Activated CD8-positive, alpha-beta memory T cell treated with anti-CD3 and anti-CD28 coated beads, Interleukin-2, amount 10 ng/mL, durations not matched to agents 7 days and 5 days (primary cell): ENCODE measurements around the gene PLPP1. TPM values are rescaled to one million over a fixed set of nuclear protein-coding genes. Genes with fewer than 3 reads are reported as not detected.
"Not testable (repeated sequence)": the region's sequence is repeated elsewhere in the genome, so short reads cannot be mapped to it uniquely, and the experiment has no call there.

Experiments used
- ATAC-seq: fragments of 150-1000 bp; cut with Tn5 transposase; one replicate; pipeline ENCODE4 v1.10.0; 2021; ENCODE audit warnings: moderate library complexity
- CTCF ChIA-PET: fragments of 350-600 bp; sonication (Branson Sonifier 250); formaldehyde crosslinking; loops from one replicate; lab custom pipeline; 2021; ENCODE audit warnings: antibody characterized with exemption; lab: Charles Lee
- DNase-seq: peaks from one replicate; pipeline ENCODE4 v3.0.0-alpha.2; 2020
- H3K27ac Mint-ChIP-seq: one replicate; pipeline ENCODE4 v1.8.0; 2021; ENCODE audit warnings: mild to moderate bottlenecking, mixed read lengths
- H3K27me3 Mint-ChIP-seq: one replicate; pipeline ENCODE4 v1.8.0; 2021; ENCODE audit warnings: mixed read lengths
- H3K36me3 Mint-ChIP-seq: one replicate; pipeline ENCODE4 v1.8.0; 2021; ENCODE audit warnings: mild to moderate bottlenecking, mixed read lengths
- H3K4me1 Mint-ChIP-seq: one replicate; pipeline ENCODE4 v1.8.0; 2021; ENCODE audit warnings: mixed read lengths
- H3K4me3 Mint-ChIP-seq: one replicate; pipeline ENCODE4 v1.8.0; 2021; ENCODE audit warnings: mild to moderate bottlenecking, moderate library complexity, mixed read lengths
- H3K9me3 Mint-ChIP-seq: one replicate; pipeline ENCODE4 v1.8.0; 2022; ENCODE audit warnings: low read depth, mixed read lengths
- total RNA-seq, 2 experiments: library from RNA; stranded (reverse); gene quantifications; one replicate each; pipeline ENCODE4 v1.2.3, GENCODE V29; 2021

The PLPP1 gene
- total RNA-seq, 2 experiments from 2014 or later, result 7.1 to 31.2 TPM

DNA sequence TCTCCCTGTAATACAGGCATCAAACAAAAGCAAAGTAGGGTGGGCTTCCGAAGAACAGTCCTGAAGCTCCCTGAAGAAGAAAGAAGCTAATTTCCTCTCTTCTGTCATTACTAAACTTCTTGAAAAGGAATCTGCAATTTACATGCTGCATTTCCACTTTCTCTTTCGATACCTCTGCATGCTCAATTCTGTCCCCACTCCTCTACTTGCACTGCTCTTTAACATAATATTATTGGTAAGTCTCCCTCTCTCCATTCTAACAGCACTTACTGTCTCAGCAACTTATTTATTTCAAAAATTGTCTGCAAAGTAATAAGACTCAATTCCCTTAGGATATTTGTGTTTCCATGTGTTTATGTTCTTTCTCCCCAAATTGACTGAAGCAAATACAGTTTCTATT, 3.9 kb upstream of the PLPP1 start:
- ATAC-seq (no peak), DNase-seq (no peak)
- H3K27ac Mint-ChIP-seq, result peak overlapping the region; percentile 78
- H3K4me1 Mint-ChIP-seq, result peaks cover 40% of the 10 kb centered on the region
- H3K36me3 Mint-ChIP-seq, result no peaks in the 10 kb centered on the region
- H3K4me3 Mint-ChIP-seq, result peak overlapping the region; percentile 56
- H3K27me3 Mint-ChIP-seq, result no peaks in the 10 kb centered on the region
- CTCF ChIA-PET, result interaction anchor here (0.8 to 1.4 kb wide), 3 partner anchors 9 to 153 kb away, joined by 3 to 5 read pairs (median 3); no protein-coding TSS in a partner anchor
- no peaks in the 10 kb centered on the region for H3K9me3 Mint-ChIP-seq

- not testable (repeated sequence) for DNase-seq, H3K27ac Mint-ChIP-seq, ATAC-seq, H3K4me3 Mint-ChIP-seq, H3K36me3 Mint-ChIP-seq, H3K27me3 Mint-ChIP-seq, H3K9me3 Mint-ChIP-seq
- peaks cover 44% of the 10 kb centered on the region for H3K4me1 Mint-ChIP-seq
- CTCF ChIA-PET, result interaction anchor here (1.4 kb wide), 1 partner anchor 155 kb away, joined by 5 read pairs; no protein-coding TSS in a partner anchor
Observed at GRCh38 chr5:55537315-55537714, 2.6 kb upstream of the PLPP1 start.

- Mint-ChIP-seq H3K9me3 (no peaks in the 10 kb centered on the region), H3K4me1 (peaks cover 39% of the 10 kb centered on the region), H3K27ac (peak overlapping the region; percentile 81), H3K4me3 (peak overlapping the region; percentile 86), H3K27me3 (no peaks in the 10 kb centered on the region), H3K36me3 (peaks cover 2% of the 10 kb centered on the region)
- DNase-seq (no peak), ATAC-seq (no peak)
- CTCF ChIA-PET, result interaction anchor here (0.8 kb wide), 1 partner anchor 9 kb away, joined by 3 read pairs; no protein-coding TSS in a partner anchor
Observed at GRCh38 chr5:55535199-55535905, 588 bp upstream of the PLPP1 start.

- Mint-ChIP-seq H3K36me3 (peaks cover 3% of the 10 kb centered on the region), H3K27ac (peak overlapping the region; percentile 78)
- ATAC-seq, result peak; percentile 56
Observed at GRCh38 chr5:55533521-55534435, 986 bp downstream of the PLPP1 start.

GRCh38 chr5:55530669-55531068, 4.1 kb downstream of the PLPP1 start:
- CTCF ChIA-PET, result no interaction called here
- no peak overlapping the region for H3K27ac Mint-ChIP-seq
- ATAC-seq (no peak), DNase-seq (no peak)
- H3K27me3 Mint-ChIP-seq, result no peaks in the 10 kb centered on the region
- peaks cover 21% of the 10 kb centered on the region for H3K4me1 Mint-ChIP-seq
- no peaks in the 10 kb centered on the region for H3K9me3 Mint-ChIP-seq
- no peak overlapping the region for H3K4me3 Mint-ChIP-seq
- H3K36me3 Mint-ChIP-seq, result peaks cover 3% of the 10 kb centered on the region

More at GRCh38 chr5:55533521-55534435, 986 bp downstream of the PLPP1 start:
- peak; percentile 68 for DNase-seq
- CTCF ChIA-PET, result interaction anchor here (1.2 kb wide), 1 partner anchor 14 kb away, joined by 3 read pairs; no protein-coding TSS in a partner anchor
- peaks cover 30% of the 10 kb centered on the region for H3K4me1 Mint-ChIP-seq
- no peaks in the 10 kb centered on the region for H3K9me3 Mint-ChIP-seq
- H3K27me3 Mint-ChIP-seq, result no peaks in the 10 kb centered on the region
- peak overlapping the region; percentile 86 for H3K4me3 Mint-ChIP-seq

GRCh38 chr5:55524816-55525215, 9.9 kb downstream of the PLPP1 start:
- CTCF ChIA-PET, result no interaction called here
- Mint-ChIP-seq H3K4me3 (no peak overlapping the region), H3K4me1 (peaks cover 5% of the 10 kb centered on the region), H3K27ac (no peak overlapping the region), H3K9me3 (no peaks in the 10 kb centered on the region), H3K27me3 (no peaks in the 10 kb centered on the region), H3K36me3 (peaks cover 1% of the 10 kb centered on the region)
- DNase-seq (no peak), ATAC-seq (no peak)

- no peak for DNase-seq
- Mint-ChIP-seq H3K4me1 (peaks cover 5% of the 10 kb centered on the region), H3K27me3 (no peaks in the 10 kb centered on the region), H3K27ac (no peak overlapping the region), H3K9me3 (no peaks in the 10 kb centered on the region), H3K4me3 (no peak overlapping the region), H3K36me3 (peaks cover 1% of the 10 kb centered on the region)
- ATAC-seq, result no peak
- CTCF ChIA-PET, result no interaction called here
Observed at GRCh38 chr5:55523293-55523692, 11.5 kb downstream of the PLPP1 start.

GRCh38 chr5:55521881-55522280, 12.9 kb downstream of the PLPP1 start:
- Mint-ChIP-seq H3K4me3 (no peak overlapping the region), H3K4me1 (peaks cover 5% of the 10 kb centered on the region), H3K27ac (no peak overlapping the region), H3K9me3 (no peaks in the 10 kb centered on the region), H3K36me3 (peaks cover 1% of the 10 kb centered on the region), H3K27me3 (no peaks in the 10 kb centered on the region)
- ATAC-seq (no peak), DNase-seq (no peak)
- CTCF ChIA-PET, result no interaction called here

- CTCF ChIA-PET, result interaction anchor here (0.7 kb wide), 1 partner anchor 14 kb away, joined by 3 read pairs; the partner anchor contains the start of gene PLPP1
- H3K4me3 Mint-ChIP-seq, result no peak overlapping the region
- ATAC-seq (no peak), DNase-seq (no peak)
- no peaks in the 10 kb centered on the region for H3K27me3 Mint-ChIP-seq
- H3K9me3 Mint-ChIP-seq, result no peaks in the 10 kb centered on the region
- no peak overlapping the region for H3K27ac Mint-ChIP-seq
- H3K36me3 Mint-ChIP-seq, result no peaks in the 10 kb centered on the region
- peaks cover 2% of the 10 kb centered on the region for H3K4me1 Mint-ChIP-seq
Observed at GRCh38 chr5:55520117-55520839, 14.5 kb downstream of the PLPP1 start.

- Mint-ChIP-seq H3K4me1 (no peaks in the 10 kb centered on the region), H3K27ac (no peak overlapping the region), H3K4me3 (no peak overlapping the region), H3K36me3 (no peaks in the 10 kb centered on the region), H3K9me3 (no peaks in the 10 kb centered on the region), H3K27me3 (no peaks in the 10 kb centered on the region)
- CTCF ChIA-PET, result interaction anchor here (0.7 kb wide), 1 partner anchor 8 kb away, joined by 3 read pairs; no protein-coding TSS in a partner anchor
- ATAC-seq (no peak), DNase-seq (no peak)
Observed at GRCh38 chr5:55518831-55519390, 15.9 kb downstream of the PLPP1 start.

DNA sequence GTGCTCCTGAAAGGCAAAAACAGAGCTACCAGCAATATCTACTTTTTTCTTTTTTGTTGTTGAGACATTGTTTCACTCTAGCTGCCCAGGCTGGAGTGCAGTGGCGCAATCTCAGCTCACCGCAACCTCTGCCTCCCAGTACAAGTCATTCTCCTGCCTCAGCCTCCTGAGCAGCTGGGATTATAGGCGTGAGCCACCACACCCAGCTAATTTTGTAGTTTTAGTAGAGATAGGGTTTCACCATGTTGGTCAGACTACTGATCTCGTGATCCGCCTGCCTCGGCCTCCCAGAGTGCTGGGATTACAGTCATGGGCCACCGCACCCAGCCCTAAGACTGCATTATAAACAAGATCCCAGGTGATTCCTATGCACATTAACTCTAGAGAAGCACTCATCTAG, 17.0 kb downstream of the PLPP1 start:
- Mint-ChIP-seq H3K4me1 (no peaks in the 10 kb centered on the region), H3K36me3 (no peaks in the 10 kb centered on the region), H3K4me3 (no peak overlapping the region), H3K27ac (no peak overlapping the region), H3K9me3 (no peaks in the 10 kb centered on the region), H3K27me3 (no peaks in the 10 kb centered on the region)
- DNase-seq, result no peak
- no peak for ATAC-seq
- CTCF ChIA-PET, result interaction anchor here (2.1 kb wide), 1 partner anchor 15 kb away, joined by 5 read pairs; no protein-coding TSS in a partner anchor

DNA sequence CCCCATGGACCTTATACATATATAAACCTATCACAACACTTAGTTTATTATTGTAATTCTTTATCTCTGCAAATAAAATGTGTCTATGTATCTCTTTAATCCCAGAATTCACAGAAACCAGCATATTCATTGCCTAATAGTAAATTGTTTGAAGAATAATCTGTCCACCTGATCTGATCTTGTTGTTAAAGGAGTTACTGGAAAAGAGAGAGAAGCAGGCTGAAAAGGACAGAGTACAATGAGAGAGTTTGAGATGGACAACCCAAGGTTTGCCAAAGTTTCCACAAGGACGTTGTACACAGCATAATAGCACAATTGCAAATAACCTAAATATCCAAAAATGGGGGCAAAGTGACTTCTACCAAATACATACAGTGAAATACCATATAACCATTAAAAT, 23.8 kb downstream of the PLPP1 start:
- CTCF ChIA-PET, result interaction anchor here (0.6 kb wide), 1 partner anchor 8 kb away, joined by 3 read pairs; no protein-coding TSS in a partner anchor
- Mint-ChIP-seq H3K9me3 (no peaks in the 10 kb centered on the region), H3K27ac (no peak overlapping the region), H3K4me1 (no peaks in the 10 kb centered on the region), H3K27me3 (no peaks in the 10 kb centered on the region), H3K4me3 (no peak overlapping the region), H3K36me3 (no peaks in the 10 kb centered on the region)
- DNase-seq, result no peak
- no peak for ATAC-seq
